ENCODE results near the gene CEACAM6. TPM values are rescaled to one million over a fixed set of nuclear protein-coding genes. Genes with fewer than 3 reads are reported as not detected.

CEACAM6 gene
- total and polyA plus RNA-seq, 2 of the 13 experiments (the other 11 are each of a cell fraction or from before 2014, with no cell fraction given), result not detected

GRCh38 chr19:41795031-41795461, 39.7 kb downstream of the CEACAM6 start:
- peak; percentile 29 for DNase-seq (ENCODE audit: low spot score)
- intact Hi-C loops (cut with micrococcal nuclease; ENCODE audit: unreplicated experiment), result loop anchor here (10.0 kb wide), 1 partner anchor 160 kb away; the partner anchor contains the start of gene RABAC1
- H3K4me1 ChIP-seq (ENCODE audit: insufficient read depth, low read length), result peaks cover 10% of the 10 kb centered on the region

More at GRCh38 chr19:41795031-41795461, 39.7 kb downstream of the CEACAM6 start:
- no peaks in the 10 kb centered on the region for H3K36me3 ChIP-seq (replicated peaks in 1 of 2; ENCODE audit: control insufficient read depth in 1 of 2, insufficient read depth in 2 of 2, low read length in 2 of 2)
- H3K4me3 ChIP-seq (replicated peaks in 1 of 3; ENCODE audit: insufficient read depth in 1 of 3, low read depth in 2 of 3, low read length in 3 of 3), result no peak overlapping the region
- 51% methylated on average over 4 of the region's 5 CpGs for WGBS (ENCODE audit: low lambda C conversion rate)
- H3K9me3 ChIP-seq (ENCODE audit: low read length), result no peaks in the 10 kb centered on the region
- POLR2A ChIA-PET, result no interaction called here
- BruUV-seq (replicated peaks), result no TSS peak
- no peaks in the 10 kb centered on the region for H4K20me1 ChIP-seq (ENCODE audit: insufficient read depth, low read length)
- no peaks in the 10 kb centered on the region for H3K79me2 ChIP-seq (ENCODE audit: insufficient read depth, low read length)
- no peak overlapping the region for H2AFZ ChIP-seq (ENCODE audit: low read length)
- no peak overlapping the region for H3K27ac ChIP-seq (ENCODE audit: extremely low read length, insufficient read depth, low read length)
- no peak overlapping the region for H3K9ac ChIP-seq (ENCODE audit: insufficient read depth, low read depth, low read length)
- CTCF ChIA-PET (ENCODE audit: low intra/inter-chr PET ratio, low total read pairs), result no interaction called here
- FAIRE-seq (peak; percentile 71), ATAC-seq (peak; percentile 85)
- in situ Hi-C loops (cut with HindIII; ENCODE audit: extremely low pct_ligation_motif_present, low pct_unique_long_range_greater_than_20kb), result no loop called here
- H3K4me2 ChIP-seq (ENCODE audit: low read depth, low read length), result no peak overlapping the region
- TF ChIP-seq CTCF (CRISPR knock-in tag; IDR thresholded peaks at IDR 0.05) (peak; percentile 60), ZNF552 (CRISPR knock-in tag; IDR thresholded peaks at IDR 0.05; ENCODE audit: borderline replicate concordance) (no peak), ZNF558 (CRISPR knock-in tag; IDR thresholded peaks at IDR 0.05; ENCODE audit: borderline replicate concordance) (no peak), FOXA1 (IDR thresholded peaks at IDR 0.05) (no peak), FOXA1 (CRISPR knock-in tag; IDR thresholded peaks at IDR 0.05) (0 out of 2 replicates have a peak, but pooled peaks have one; percentile 22), DZIP1 (CRISPR knock-in tag; IDR thresholded peaks at IDR 0.05) (no peak), ZMYM3 (CRISPR knock-in tag; IDR thresholded peaks at IDR 0.05) (no peak), ZNF138 (CRISPR knock-in tag; IDR thresholded peaks at IDR 0.05; ENCODE audit: low read depth) (no peak), GLI4 (CRISPR knock-in tag; IDR thresholded peaks at IDR 0.05; ENCODE audit: borderline replicate concordance) (no peak), ZUFSP (CRISPR knock-in tag; IDR thresholded peaks at IDR 0.05; ENCODE audit: borderline replicate concordance) (no peak), ZSCAN25 (CRISPR knock-in tag; IDR thresholded peaks at IDR 0.05) (no peak)
- peaks cover 0 to 12% of the 10 kb centered on the region in 2 experiments; a peak in 2 of 5 replicates for H3K27me3 ChIP-seq (ENCODE audit: control insufficient read depth in 1 of 2, insufficient read depth in 2 of 2, low read length in 2 of 2)
